Measurements from ENCODE around the gene CARD9. TPM values are rescaled to one million over a fixed set of nuclear protein-coding genes. Genes with fewer than 3 reads are reported as not detected.

CARD9 gene
- total RNA-seq, 4 donors from 2014 or later = 1.1 to 5.6 (median 2.0) TPM

- Histone ChIP-seq H3K27ac (no peak overlapping the region), H3K36me3 (peaks cover 0 to 34% (median 10%) of the 10 kb centered on the region in 4 donors), H3K27me3 (no peaks in the 10 kb centered on the region), H3K4me1 (peaks cover 0 to 18% (median 15%) of the 10 kb centered on the region in 4 donors), H3K9me3 (no peaks in the 10 kb centered on the region), H3K4me3 (no peak overlapping the region)
- no peak for DNase-seq
- in situ Hi-C loops (cut with MboI; ENCODE audit: low pct_ligation_motif_present in 1 of 4, low pct_unique_long_range_greater_than_20kb in 1 of 4, low sequenced_read_pairs in 3 of 4) = no loop called here
- intact Hi-C loops (cut with DNase I; ENCODE audit: low total_unique reads) = no loop called here
- 82% methylated on average over 17 of the region's 17 CpGs; no CpG with 5 or more reads in 1 of the 2 donors for WGBS, 2 donors (ENCODE audit: low coverage in 1 of 2)
- TF ChIP-seq CTCF (IDR thresholded peaks at IDR 0.05) = no peak
- no peak for TF ChIP-seq POLR2AphosphoS5 (IDR thresholded peaks at IDR 0.05)
- TF ChIP-seq POLR2A (IDR thresholded peaks at IDR 0.05) = no peak
- TF ChIP-seq EP300 (IDR thresholded peaks at IDR 0.05; ENCODE audit: low read depth) = no peak
Measured at GRCh38 chr9:136393531-136393930, 20.1 kb upstream of the CARD9 start.

DNA sequence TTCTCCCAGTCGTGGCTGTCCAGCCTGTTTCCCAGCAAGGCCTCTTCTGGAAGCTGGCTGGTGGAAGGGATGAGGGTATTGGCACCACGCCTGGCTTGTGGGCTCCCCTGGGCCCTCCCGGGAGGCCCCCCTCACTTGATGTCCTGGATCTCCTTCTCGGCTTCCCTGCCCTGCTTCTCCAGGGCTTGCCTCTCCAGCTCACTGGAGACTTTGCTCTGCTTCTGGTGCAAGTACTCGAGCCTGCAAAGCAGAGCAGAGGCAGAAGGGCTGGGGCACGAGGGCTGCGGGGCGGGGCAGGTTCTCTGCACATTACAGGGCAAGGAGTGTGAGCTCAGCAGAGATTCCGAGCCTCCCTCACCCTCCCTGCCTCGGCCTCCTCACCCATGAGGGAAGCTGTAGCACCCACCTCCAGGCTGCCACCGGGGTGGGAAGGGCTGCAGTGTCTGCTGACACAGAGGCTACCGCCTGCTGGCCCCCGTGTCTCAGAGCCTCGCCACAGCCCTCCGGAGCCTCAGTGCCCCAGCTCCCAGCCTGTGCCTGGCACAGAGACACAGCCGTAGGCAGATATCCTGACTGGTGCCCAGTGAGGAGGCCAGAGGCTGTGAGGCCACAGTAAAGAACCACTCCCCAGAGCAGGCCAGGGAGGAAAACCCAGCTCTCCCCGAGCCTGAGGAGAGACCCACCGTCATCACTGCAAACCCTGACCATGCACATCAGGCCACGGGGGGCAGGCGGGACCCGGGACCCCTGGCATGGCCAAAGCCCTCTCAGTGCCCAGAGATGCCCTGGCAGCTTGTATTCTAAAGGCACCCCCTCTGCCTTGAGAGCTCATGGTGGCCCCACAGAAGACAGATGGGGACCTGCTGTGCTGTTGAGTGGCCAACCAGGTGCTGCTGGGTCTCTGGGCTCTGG, 19.3 kb upstream of the CARD9 start:
- peaks cover 0 to 16% (median 12%) of the 10 kb centered on the region in 4 donors for H3K4me1 ChIP-seq
- H3K27ac ChIP-seq = no peak overlapping the region
- WGBS, 2 donors (ENCODE audit: low coverage in 1 of 2) = 93% methylated on average over 19 of the region's 21 CpGs; no CpG with 5 or more reads in 1 of the 2 donors
- intact Hi-C loops (cut with DNase I; ENCODE audit: low total_unique reads) (no loop called here), in situ Hi-C loops (cut with MboI; ENCODE audit: low pct_ligation_motif_present in 1 of 4, low pct_unique_long_range_greater_than_20kb in 1 of 4, low sequenced_read_pairs in 3 of 4) (no loop called here)
- DNase-seq = no peak
- no peaks in the 10 kb centered on the region for H3K27me3 ChIP-seq
- no peak overlapping the region for H3K4me3 ChIP-seq
- peaks cover 0 to 34% (median 10%) of the 10 kb centered on the region in 4 donors for H3K36me3 ChIP-seq
- TF ChIP-seq POLR2AphosphoS5 (IDR thresholded peaks at IDR 0.05) (no peak), EP300 (IDR thresholded peaks at IDR 0.05; ENCODE audit: low read depth) (no peak), CTCF (IDR thresholded peaks at IDR 0.05) (no peak), POLR2A (IDR thresholded peaks at IDR 0.05) (no peak)
- no peaks in the 10 kb centered on the region for H3K9me3 ChIP-seq

DNA sequence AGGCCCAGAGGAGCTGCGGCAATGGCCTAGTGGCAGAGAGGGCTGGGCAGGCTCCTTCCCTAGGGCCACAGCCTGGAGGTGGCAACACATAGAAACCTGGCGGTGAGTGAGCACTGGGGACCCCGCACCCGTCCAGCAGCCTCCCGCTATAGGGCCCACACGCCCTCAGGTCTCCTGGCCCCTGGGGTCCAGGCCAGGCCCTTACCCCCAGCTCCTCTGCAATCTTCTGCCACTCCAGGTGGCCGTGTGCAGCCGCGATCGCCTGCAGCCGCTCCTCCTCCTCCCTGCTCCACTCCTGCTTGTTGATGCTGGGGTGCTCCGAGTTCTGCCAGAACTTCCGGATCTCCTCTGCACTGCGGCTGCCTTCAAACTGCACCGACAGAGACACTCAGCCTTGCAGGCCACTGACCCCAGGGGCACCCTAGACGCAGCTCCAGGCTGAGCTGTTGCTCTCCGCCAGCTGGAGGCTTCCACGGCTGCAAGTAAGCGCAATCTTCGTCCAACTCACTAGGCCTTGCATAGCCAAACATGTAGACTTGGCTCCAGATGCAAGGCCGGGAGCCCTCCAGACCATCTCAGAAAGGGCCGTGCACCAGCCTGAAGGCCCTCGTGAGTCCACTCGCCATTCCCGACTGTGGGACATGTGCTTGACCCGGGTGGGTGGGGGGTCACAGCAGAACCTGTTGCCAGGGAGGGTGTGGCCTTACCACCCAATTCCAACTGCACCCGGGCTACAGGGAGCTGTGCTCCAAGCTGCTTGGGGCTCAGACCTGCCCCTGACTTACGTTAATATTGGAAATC, 18.5 kb upstream of the CARD9 start:
- Histone ChIP-seq H3K27me3 (no peaks in the 10 kb centered on the region), H3K9me3 (no peaks in the 10 kb centered on the region), H3K4me3 (no peak overlapping the region), H3K4me1 (peaks cover 0 to 16% (median 12%) of the 10 kb centered on the region in 4 donors), H3K27ac (no peak overlapping the region), H3K36me3 (peaks cover 0 to 34% (median 15%) of the 10 kb centered on the region in 4 donors)
- in situ Hi-C loops (cut with MboI; ENCODE audit: low pct_ligation_motif_present in 1 of 4, low pct_unique_long_range_greater_than_20kb in 1 of 4, low sequenced_read_pairs in 3 of 4) = no loop called here
- intact Hi-C loops (cut with DNase I; ENCODE audit: low total_unique reads) = no loop called here
- no peak for DNase-seq
- no peak for TF ChIP-seq EP300 (IDR thresholded peaks at IDR 0.05; ENCODE audit: low read depth)
- no peak for TF ChIP-seq CTCF (IDR thresholded peaks at IDR 0.05)
- no peak for TF ChIP-seq POLR2A (IDR thresholded peaks at IDR 0.05)
- no peak for TF ChIP-seq POLR2AphosphoS5 (IDR thresholded peaks at IDR 0.05)
- WGBS, 2 donors (ENCODE audit: low coverage in 1 of 2) = 94 to 100% methylated on average over 2 to 24 of the region's 28 CpGs

DNA sequence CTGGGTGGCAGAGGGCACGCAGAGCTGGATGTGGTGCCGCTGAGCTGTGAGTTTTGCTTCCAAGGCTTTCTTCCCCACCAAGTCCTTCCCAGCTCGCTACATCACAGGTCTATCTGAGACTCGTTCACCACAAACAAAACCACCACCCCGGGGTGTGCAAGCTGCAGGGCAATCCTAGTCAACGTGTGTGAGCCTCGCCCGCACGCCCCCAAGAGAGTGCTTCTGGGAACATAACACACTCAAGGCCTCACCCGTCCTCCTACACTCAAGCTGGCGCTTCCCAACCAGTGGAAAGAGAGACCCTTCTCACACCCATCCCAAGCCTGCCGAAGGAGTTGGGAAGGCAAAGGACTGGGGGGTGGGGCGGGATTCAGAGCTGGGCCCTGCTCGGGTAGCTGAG, 15.9 kb upstream of the CARD9 start:
- no peaks in the 10 kb centered on the region for H3K4me1 ChIP-seq
- no peak for DNase-seq
- TF ChIP-seq POLR2A (IDR thresholded peaks at IDR 0.05) (no peak), CTCF (IDR thresholded peaks at IDR 0.05) (no peak), EP300 (IDR thresholded peaks at IDR 0.05; ENCODE audit: low read depth) (no peak), POLR2AphosphoS5 (IDR thresholded peaks at IDR 0.05) (no peak)
- H3K27ac ChIP-seq = no peak overlapping the region
- in situ Hi-C loops (cut with MboI; ENCODE audit: low pct_ligation_motif_present in 1 of 4, low pct_unique_long_range_greater_than_20kb in 1 of 4, low sequenced_read_pairs in 3 of 4) = no loop called here
- peaks cover 0 to 26% (median 15%) of the 10 kb centered on the region in 4 donors for H3K36me3 ChIP-seq
- no peaks in the 10 kb centered on the region for H3K9me3 ChIP-seq
- no peak overlapping the region for H3K4me3 ChIP-seq
- whole genome bisulfite sequencing, 2 donors (ENCODE audit: low coverage in 1 of 2) = 80 to 88% methylated on average over 8 to 14 of the region's 14 CpGs
- intact Hi-C loops (cut with DNase I; ENCODE audit: low total_unique reads) = no loop called here
- no peaks in the 10 kb centered on the region for H3K27me3 ChIP-seq

Measured in transverse colon (tissue), 4 donors.